Stimulated activated CD4-positive, alpha-beta T cell treated with anti-CD3 and anti-CD28 coated beads, Interleukin-12 subunit alpha, Interleukin-12 subunit beta, amount 100 ng/mL, for 48 hours (primary cell): ENCODE results near the gene ZNF766.
"Not testable (repeated sequence)": the region's sequence is repeated elsewhere in the genome, so short reads cannot be mapped to it uniquely, and the experiment has no call there.

Experiments
- DNase-seq, 3 donors: peaks; one replicate each; pipeline ENCODE4 v3.0.0-alpha.2; 2020; ENCODE audit warnings: low read depth in 2 of 3, low spot score in 1 of 3

ZNF766 gene

GRCh38 chr19:52274191-52274590, 4.8 kb downstream of the ZNF766 start:
- no peak for DNase-seq

DNA sequence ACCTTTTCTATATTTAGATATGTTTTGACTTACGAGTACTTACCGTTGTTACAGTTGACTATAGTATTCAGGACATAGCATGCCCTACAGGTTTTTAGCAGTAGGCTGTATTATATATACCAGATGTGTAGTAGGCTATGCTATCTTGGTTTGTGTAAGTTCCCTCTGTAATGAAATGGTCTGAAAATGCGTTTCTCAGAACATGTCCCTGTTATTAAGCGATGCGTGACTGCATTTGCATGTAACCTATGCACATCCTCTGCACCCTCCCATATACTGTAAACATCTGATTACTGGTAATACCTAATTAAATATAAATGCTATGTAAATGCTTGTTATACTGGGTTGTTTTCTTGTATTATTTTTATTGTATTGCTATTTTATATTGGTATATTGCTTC, 6.6 kb downstream of the ZNF766 start:
- DNase-seq = no peak

DNA sequence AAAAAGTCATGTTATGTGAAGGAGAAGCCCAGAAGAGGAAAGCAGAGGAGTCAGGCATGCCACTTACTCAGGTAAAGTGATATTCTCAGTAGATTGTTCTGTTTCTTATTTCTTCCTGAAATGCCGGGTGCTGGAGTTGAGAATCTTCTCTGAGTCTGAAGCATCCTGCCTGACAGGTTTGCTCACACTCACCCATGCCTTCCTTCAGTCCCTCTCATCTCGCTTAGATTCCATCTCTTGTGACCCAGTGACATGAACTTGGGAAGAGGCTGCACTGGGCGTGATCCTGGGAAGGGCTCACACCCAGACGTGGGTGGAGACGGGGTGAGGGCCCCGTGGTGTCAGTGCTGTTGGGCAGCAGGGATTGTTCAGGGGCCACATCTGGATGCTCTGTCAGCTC, 8.1 kb downstream of the ZNF766 start:
- DNase-seq = no peak

- DNase-seq = no peak
These were observed 16.9 kb downstream of the ZNF766 start for GRCh38 chr19:52286256-52286655.

GRCh38 chr19:52291781-52292180, 22.4 kb downstream of the ZNF766 start:
- DNase-seq = no peak

DNA sequence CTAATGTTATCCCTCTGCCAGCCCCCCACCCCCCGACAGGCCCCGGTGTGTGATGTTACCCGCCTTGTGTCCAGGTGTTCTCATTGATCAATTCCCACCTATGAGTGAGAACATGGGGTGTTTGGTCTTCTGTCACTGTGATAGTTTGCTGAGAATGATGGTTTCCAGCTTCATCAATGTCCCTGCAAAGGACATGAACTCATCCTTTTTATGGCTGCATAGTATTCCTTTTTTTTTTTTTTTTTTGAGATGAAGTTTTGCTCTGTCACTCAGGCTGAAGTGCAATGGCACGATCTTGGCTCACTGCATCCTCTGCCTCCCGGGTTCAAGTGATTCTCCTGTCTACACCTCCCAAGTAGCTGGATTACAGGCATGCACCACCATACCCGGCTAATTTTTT, 23.6 kb downstream of the ZNF766 start:
- DNase-seq = not testable (repeated sequence)

- no peak for DNase-seq
These were observed 27.0 kb downstream of the ZNF766 start for GRCh38 chr19:52296400-52296772.

- peak; percentile 29 to 57 (median 40) for DNase-seq
These were observed 27.6 kb downstream of the ZNF766 start, which contains the start of gene ZNF480 for GRCh38 chr19:52296773-52297600. TSS of gene ZNF480 (plus strand) at chr19:52297169. CDS start at chr19:52300413, 3,244 bp downstream.

DNA sequence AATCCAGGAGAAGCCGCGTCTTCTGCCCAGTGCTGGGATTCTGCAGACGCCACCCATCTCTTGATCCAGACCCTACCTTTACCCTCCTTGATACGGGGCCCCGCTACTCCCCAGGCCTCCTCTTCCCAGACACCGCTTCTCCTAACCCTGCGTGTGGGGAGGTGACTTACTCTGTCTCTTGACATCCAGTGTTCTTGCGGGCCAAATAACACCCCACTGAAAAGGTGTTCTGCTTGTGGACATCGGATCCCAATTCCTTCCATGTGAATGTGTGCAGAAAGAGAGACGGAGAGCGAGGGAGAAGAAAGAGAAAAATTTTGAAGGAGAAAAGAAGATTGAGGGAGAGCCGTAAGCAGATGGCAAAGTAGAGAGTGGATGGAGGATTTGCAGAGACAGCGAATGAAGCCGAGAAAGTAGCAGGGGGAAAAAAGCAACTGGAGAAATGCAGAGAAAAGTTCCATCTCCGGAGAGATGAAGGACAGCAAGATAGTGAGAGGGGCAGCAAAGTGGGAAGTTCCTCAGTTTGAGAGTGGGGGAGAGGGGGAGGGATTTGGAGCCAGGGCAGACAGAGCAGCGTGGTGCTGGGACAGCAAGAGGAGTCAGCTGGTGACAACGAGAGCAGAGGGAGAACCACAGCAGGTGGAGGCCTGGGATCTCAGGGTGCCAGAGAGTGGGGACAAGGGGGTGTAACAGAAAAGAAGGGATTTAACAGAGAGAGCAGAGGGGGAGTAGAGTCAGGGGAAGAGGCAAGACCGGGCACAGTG, 28.4 kb downstream of the ZNF766 start:
- no peak for DNase-seq

GRCh38 chr19:52307275-52307674, 37.9 kb downstream of the ZNF766 start:
- DNase-seq = no peak

- no peak for DNase-seq
These were observed 53.0 kb downstream of the ZNF766 start for GRCh38 chr19:52322429-52322828.

DNA sequence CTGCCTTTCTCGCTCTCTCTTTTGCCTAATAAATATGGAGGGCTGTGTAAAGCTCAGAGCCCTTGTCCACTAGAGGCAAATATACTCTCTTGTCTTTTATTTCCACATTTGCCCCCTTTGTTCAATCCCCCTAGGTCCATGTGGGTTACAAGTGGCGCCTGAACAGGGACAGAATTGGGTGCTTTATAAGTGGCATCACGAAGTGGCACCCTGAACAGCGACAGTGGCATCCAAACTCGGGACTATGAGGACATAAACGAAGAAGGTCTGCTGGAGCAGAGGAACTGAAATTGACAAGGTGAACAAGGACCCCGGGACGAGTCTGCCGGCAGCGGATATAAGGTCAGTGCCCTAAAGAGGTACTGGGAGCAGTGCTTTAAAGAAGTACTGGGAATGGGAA, 62.4 kb downstream of the ZNF766 start:
- DNase-seq = no peak

DNA sequence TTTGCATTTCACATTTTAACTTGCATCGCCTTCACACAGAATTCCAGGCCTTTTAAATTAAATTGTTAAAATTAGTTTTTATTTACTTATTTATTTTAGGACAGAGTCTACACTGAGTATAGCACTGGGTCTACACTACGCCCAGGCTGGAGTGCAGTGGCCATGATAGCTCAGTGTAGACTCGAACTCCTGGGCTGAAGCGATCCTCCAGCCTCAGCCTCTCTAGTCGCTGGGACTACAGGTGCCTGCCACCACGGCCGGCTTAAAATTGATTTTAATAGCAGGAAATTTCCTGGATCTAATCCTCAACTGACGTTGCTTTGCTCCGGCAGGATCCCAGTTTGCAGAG, 66.4 kb downstream of the ZNF766 start:
- no peak for DNase-seq

GRCh38 chr19:52336117-52336790, 66.9 kb downstream of the ZNF766 start, which contains the start of gene ZNF610:
TSS of gene ZNF610 (plus strand) at chr19:52336243. CDS start at chr19:52349173, 12,930 bp downstream.
- peak; percentile 80 to 89 (median 86) for DNase-seq

DNA sequence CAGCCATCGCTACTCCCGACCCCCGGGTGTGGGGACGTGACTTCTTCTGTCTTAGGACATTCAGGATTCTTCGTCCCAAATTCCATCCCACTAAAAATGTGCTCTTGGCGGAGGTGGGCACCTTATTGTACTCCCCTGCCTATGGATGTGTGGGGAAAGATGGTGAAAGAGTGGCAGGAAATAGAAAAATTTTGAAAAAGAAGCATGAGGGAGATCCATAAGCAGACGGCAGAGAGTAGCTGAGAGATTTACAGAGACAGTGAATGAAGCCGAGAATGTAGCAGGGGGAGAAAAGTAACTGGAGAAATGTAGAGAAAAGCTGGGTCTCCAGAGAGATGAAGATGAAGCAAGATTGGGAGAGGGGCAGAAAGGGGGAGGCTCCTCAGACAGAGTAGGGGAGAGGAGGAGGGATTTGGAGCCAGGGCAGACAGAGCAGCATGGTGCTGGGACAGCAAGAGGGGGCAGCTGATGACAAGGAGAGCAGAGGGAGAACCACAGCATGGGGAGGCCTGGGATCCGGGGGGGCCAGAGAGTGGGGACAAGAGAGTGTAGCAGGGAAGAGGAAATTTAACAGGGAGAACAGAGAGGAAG, 67.5 kb downstream of the ZNF766 start:
- no peak for DNase-seq

GRCh38 chr19:52339022-52339421, 69.6 kb downstream of the ZNF766 start:
- DNase-seq = not testable (repeated sequence)

- peak; percentile 23 to 35 (median 28) for DNase-seq
These were observed 74.2 kb downstream of the ZNF766 start for GRCh38 chr19:52343548-52343947.

GRCh38 chr19:52345162-52345561, 75.8 kb downstream of the ZNF766 start:
- DNase-seq = no peak
